ENCODE measurements around the gene INCENP.

The INCENP gene

GRCh38 chr11:62201376-62201775 lies 77.6 kb downstream of the INCENP start:
- POLR2A ChIA-PET = no interaction called here
- Histone ChIP-seq H3K27ac (ENCODE audit: extremely low read depth, low read depth, low read length) (no peak overlapping the region), H3K4me1 (ENCODE audit: control insufficient read depth, insufficient read depth, low read length) (no peaks in the 10 kb centered on the region), H3K9me3 (ENCODE audit: control insufficient read depth, insufficient read depth, low read depth, low read length) (no peaks in the 10 kb centered on the region), H3K4me3 (ENCODE audit: low read depth, low read length) (no peak overlapping the region), H3K36me3 (ENCODE audit: control insufficient read depth in 2 of 2, insufficient read depth in 1 of 2, low read length in 2 of 2) (no peaks in the 10 kb centered on the region)
- no peak for TF ChIP-seq ZNF341 (tag by site-specific recombination; IDR thresholded peaks at IDR 0.05; ENCODE audit: low read depth)
- TF ChIP-seq ZBTB1 (tag by site-specific recombination; IDR thresholded peaks at IDR 0.05) = no peak
- no peak for TF ChIP-seq ZFHX2 (tag by site-specific recombination; conservative IDR thresholded peaks at IDR 0.05)
- TF ChIP-seq ZNF37A (tag by site-specific recombination; IDR thresholded peaks at IDR 0.05) = no peak
- TF ChIP-seq ZNF48 (tag by site-specific recombination; IDR thresholded peaks at IDR 0.05) = no peak
- TF ChIP-seq ZNF510 (tag by site-specific recombination; IDR thresholded peaks at IDR 0.05; ENCODE audit: insufficient replicate concordance) = no peak
- TF ChIP-seq ZBTB11 (tag by site-specific recombination; conservative IDR thresholded peaks at IDR 0.05; ENCODE audit: low read depth) = no peak
- no peak for TF ChIP-seq MYNN (tag by site-specific recombination; IDR thresholded peaks at IDR 0.05; ENCODE audit: borderline replicate concordance)
- no peak for TF ChIP-seq ZNF148 (tag by site-specific recombination; IDR thresholded peaks at IDR 0.05; ENCODE audit: borderline replicate concordance)
- TF ChIP-seq ZSCAN23 (tag by site-specific recombination; IDR thresholded peaks at IDR 0.05) = no peak
- TF ChIP-seq ZNF133 (tag by site-specific recombination; IDR thresholded peaks at IDR 0.05) = no peak
- TF ChIP-seq ZNF76 (tag by site-specific recombination; IDR thresholded peaks at IDR 0.05; ENCODE audit: borderline replicate concordance, low read depth) = no peak
- TF ChIP-seq WT1 (tag by site-specific recombination; IDR thresholded peaks at IDR 0.05) = no peak
- CTCF ChIA-PET = interaction anchor here (1.0 to 1.3 kb wide), 2 partner anchors 122 to 303 kb away, joined by 3 to 4 read pairs; no protein-coding TSS in a partner anchor
